ENCODE data around the gene TOGARAM1. TPM values are rescaled to one million over a fixed set of nuclear protein-coding genes. Genes with fewer than 3 reads are reported as not detected.

The TOGARAM1 gene
- total RNA-seq, 6 experiments from 2014 or later, result 4.7 to 12.5 (median 6.9) TPM

DNA sequence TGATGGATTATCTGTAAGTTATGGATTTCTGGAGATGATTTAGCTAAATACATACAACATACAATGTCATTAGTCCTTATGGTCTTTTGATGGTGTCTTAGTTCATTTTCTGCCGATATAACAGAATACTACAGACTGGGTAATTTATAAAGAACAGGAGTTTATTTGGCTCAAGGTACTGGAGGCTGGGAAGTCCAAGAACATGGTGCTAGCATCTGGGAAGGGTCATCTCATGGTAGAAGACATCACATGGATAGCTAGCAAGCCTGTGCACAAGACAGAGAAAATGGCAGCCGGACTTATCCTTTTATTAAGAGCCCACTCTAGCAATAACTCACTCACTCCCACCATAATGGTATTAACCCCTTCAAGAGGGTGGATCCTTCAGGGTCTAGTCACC is 24.4 kb upstream of the TOGARAM1 start:
- 100% methylated on average over 2 of the region's 2 CpGs for WGBS (ENCODE audit: insufficient coverage, low coverage, low lambda C conversion rate, missing lambda C conversion rate)
- intact Hi-C loops (cut with DNase I), result no loop called here
- no peaks in the 10 kb centered on the region for H3K36me3 ChIP-seq

DNA sequence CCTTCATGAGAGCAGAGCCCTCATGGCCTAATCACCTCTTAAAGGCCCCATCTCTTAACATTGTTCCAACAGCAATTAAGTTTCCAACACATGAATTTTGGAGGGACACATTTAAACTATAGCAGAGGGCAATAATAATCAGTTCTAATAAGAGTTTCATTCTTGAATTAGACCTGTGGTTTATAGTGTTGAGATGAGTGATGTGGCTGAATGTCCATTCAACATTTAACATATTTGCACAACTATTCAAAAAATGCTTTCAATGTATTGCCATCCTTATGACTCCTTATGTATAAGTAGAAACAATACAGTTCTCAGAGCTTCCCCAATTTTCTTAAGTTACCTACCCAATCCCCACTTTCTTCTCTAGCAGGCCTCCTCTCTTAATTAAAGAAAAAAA is 21.8 kb upstream of the TOGARAM1 start:
- ATAC-seq, result no peak
- no peaks in the 10 kb centered on the region for H3K9me3 ChIP-seq
- TF ChIP-seq, protein P1, sequence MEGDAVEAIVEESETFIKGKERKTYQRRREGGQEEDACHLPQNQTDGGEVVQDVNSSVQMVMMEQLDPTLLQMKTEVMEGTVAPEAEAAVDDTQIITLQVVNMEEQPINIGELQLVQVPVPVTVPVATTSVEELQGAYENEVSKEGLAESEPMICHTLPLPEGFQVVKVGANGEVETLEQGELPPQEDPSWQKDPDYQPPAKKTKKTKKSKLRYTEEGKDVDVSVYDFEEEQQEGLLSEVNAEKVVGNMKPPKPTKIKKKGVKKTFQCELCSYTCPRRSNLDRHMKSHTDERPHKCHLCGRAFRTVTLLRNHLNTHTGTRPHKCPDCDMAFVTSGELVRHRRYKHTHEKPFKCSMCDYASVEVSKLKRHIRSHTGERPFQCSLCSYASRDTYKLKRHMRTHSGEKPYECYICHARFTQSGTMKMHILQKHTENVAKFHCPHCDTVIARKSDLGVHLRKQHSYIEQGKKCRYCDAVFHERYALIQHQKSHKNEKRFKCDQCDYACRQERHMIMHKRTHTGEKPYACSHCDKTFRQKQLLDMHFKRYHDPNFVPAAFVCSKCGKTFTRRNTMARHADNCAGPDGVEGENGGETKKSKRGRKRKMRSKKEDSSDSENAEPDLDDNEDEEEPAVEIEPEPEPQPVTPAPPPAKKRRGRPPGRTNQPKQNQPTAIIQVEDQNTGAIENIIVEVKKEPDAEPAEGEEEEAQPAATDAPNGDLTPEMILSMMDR (IDR thresholded peaks at IDR 0.05), result no peak
- TF ChIP-seq POLR2A (IDR thresholded peaks at IDR 0.05), result no peak
- H3K4me3 ChIP-seq, result no peak overlapping the region
- intact Hi-C loops (cut with DNase I), result no loop called here
- H3K27me3 ChIP-seq, result no peaks in the 10 kb centered on the region
- no peaks in the 10 kb centered on the region for H3K4me1 ChIP-seq
- H3K36me3 ChIP-seq, result peaks cover 0 to 14% (median 3%) of the 10 kb centered on the region in 4 donors
- no peak overlapping the region for H3K27ac ChIP-seq
- DNase-seq, result no peak

More for the DNA sequence above, 24.4 kb upstream of the TOGARAM1 start:
- H3K27me3 ChIP-seq, result no peaks in the 10 kb centered on the region
- ATAC-seq, result no peak
- DNase-seq, result no peak
- TF ChIP-seq, protein P1 (IDR thresholded peaks at IDR 0.05), result no peak
- TF ChIP-seq POLR2A (IDR thresholded peaks at IDR 0.05), result no peak
- H3K9me3 ChIP-seq, result no peaks in the 10 kb centered on the region
- no peaks in the 10 kb centered on the region for H3K4me1 ChIP-seq
- H3K27ac ChIP-seq, result no peak overlapping the region
- H3K4me3 ChIP-seq, result no peak overlapping the region

DNA sequence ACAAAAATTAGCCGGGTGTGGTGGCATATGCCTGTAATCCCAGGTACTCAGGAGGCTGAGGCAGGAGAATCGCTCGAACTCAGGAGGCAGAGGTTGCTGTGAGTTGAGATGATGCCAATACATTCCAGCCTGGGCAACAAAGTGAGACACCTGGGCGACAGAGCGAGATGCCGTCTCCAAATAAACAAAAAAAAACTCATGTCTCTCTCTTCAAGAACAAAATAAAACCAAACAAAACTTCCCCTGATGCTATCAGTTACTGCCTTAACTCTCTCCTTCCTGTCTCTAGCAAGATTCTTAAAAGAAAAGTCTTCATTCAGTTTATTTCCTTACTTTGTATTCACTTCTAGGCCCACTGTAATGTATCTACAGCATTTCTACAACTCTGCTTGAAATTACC is 21.0 kb upstream of the TOGARAM1 start:
- Histone ChIP-seq H3K27ac (no peak overlapping the region), H3K4me1 (no peaks in the 10 kb centered on the region), H3K4me3 (no peak overlapping the region), H3K36me3 (peaks cover 0 to 19% (median 3%) of the 10 kb centered on the region in 4 donors), H3K9me3 (no peaks in the 10 kb centered on the region), H3K27me3 (no peaks in the 10 kb centered on the region)
- no peak for TF ChIP-seq POLR2A (IDR thresholded peaks at IDR 0.05)
- TF ChIP-seq, protein P1 (IDR thresholded peaks at IDR 0.05), result no peak
- WGBS (ENCODE audit: insufficient coverage, low coverage, low lambda C conversion rate, missing lambda C conversion rate), result 100% methylated on average over 6 of the region's 6 CpGs
- DNase-seq (no peak), ATAC-seq (no peak)
- intact Hi-C loops (cut with DNase I), result no loop called here

DNA sequence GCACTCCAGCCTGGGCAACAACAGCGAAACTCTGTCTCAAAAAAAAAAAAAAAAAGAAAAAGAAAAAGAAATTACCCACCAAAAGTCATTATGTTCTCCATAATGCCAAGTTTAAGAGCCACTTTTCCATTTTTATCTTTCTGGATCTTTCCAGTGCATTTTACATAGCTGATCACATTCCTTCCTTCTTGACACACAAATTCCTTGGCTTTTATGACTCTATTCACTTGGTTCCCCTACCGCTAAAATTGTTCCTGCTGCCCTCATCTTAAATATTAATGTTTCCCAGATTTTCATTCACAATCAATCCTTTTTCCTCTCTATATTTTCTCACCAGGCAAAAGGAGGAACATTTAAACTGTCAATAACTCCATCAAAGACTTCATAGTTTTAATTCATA is 20.4 kb upstream of the TOGARAM1 start:
- H3K36me3 ChIP-seq, result peaks cover 0 to 19% (median 3%) of the 10 kb centered on the region in 4 donors
- H3K9me3 ChIP-seq, result no peaks in the 10 kb centered on the region
- H3K27ac ChIP-seq, result no peak overlapping the region
- no peaks in the 10 kb centered on the region for H3K27me3 ChIP-seq
- no peak for TF ChIP-seq POLR2A (IDR thresholded peaks at IDR 0.05)
- TF ChIP-seq, protein P1 (IDR thresholded peaks at IDR 0.05), result no peak
- ATAC-seq, result no peak
- 79% methylated on average over 1 of the region's 2 CpGs for WGBS (ENCODE audit: insufficient coverage, low coverage, low lambda C conversion rate, missing lambda C conversion rate)
- no peak for DNase-seq
- intact Hi-C loops (cut with DNase I), result no loop called here
- H3K4me3 ChIP-seq, result no peak overlapping the region
- H3K4me1 ChIP-seq, result no peaks in the 10 kb centered on the region

DNA sequence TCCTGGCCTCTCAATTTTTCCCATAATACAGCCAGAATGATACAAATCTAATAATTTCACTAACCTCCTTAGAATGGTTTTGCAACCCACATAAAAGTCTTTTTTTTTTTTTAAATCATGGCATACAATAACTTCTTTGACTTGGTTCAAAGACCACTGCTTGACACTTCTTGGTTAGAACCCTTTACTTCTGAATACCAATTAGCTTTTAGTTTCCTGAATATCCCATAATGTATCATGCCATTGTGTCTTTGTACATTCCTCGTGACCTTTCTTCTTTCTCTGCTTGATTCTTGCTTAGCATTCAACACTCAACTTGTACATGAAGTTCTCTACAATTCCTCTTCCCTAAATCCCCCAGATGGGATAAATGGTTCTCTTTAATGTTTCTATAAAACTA is 19.6 kb upstream of the TOGARAM1 start:
- Histone ChIP-seq H3K4me1 (no peaks in the 10 kb centered on the region), H3K9me3 (no peaks in the 10 kb centered on the region), H3K36me3 (peaks cover 0 to 19% (median 3%) of the 10 kb centered on the region in 4 donors), H3K4me3 (no peak overlapping the region), H3K27ac (no peak overlapping the region), H3K27me3 (no peaks in the 10 kb centered on the region)
- no peak for ATAC-seq
- intact Hi-C loops (cut with DNase I), result no loop called here
- no peak for TF ChIP-seq POLR2A (IDR thresholded peaks at IDR 0.05)
- TF ChIP-seq, protein P1 (IDR thresholded peaks at IDR 0.05), result no peak
- WGBS (ENCODE audit: insufficient coverage, low coverage, low lambda C conversion rate, missing lambda C conversion rate), result 93% methylated on average over 1 of the region's 1 CpG
- no peak for DNase-seq

Data from right lobe of liver (tissue), 6 donors.